Spleen (tissue), 11 donors: Measurements from ENCODE around the gene VTCN1. TPM values are rescaled to one million over a fixed set of nuclear protein-coding genes. Genes with fewer than 3 reads are reported as not detected.

Source experiments
- DNase-seq: peaks from one replicate; pipeline ENCODE4 v3.0.0-alpha.2; 2020
- H3K27ac ChIP-seq, 8 donors: fragments of 200-600 bp; sonication (generic) in 7 of 8; 1 replicate in 4 of 8; 2 replicates in 4 of 8; pipeline versions ENCODE4 v1.5.0 to v1.8.0; 2016 to 2021; ENCODE audit warnings: inconsistent platforms in 4 of 8, mild to moderate bottlenecking in 4 of 8, moderate library complexity in 1 of 8
- H3K27me3 ChIP-seq, 7 donors: fragments of 200-600 bp; sonication (generic) in 6 of 7; replicated peaks in 1 of 7; 1 replicate in 4 of 7; 2 replicates in 3 of 7; pipeline versions ENCODE4 v1.5.0 to v1.8.0; 2016 to 2021; ENCODE audit warnings: inconsistent platforms in 3 of 7, mild to moderate bottlenecking in 1 of 7
- H3K36me3 ChIP-seq, 6 donors: fragments of 200-600 bp; sonication (generic) in 5 of 6; 1 replicate in 4 of 6; 2 replicates in 2 of 6; pipeline versions ENCODE4 v1.5.0 to v1.8.0; 2016 to 2021; ENCODE audit warnings: inconsistent platforms in 2 of 6
- H3K4me1 ChIP-seq, 6 donors: fragments of 200-600 bp; sonication (generic) in 5 of 6; 1 replicate in 3 of 6; 2 replicates in 3 of 6; pipeline versions ENCODE4 v1.5.0 to v1.8.0; 2016 to 2021; ENCODE audit warnings: inconsistent platforms in 3 of 6
- H3K4me3 ChIP-seq, 8 donors: fragments of 200-600 bp; sonication (generic) in 7 of 8; 1 replicate in 4 of 8; 2 replicates in 4 of 8; pipeline versions ENCODE4 v1.5.0 to v1.8.0; 2016 to 2021; ENCODE audit warnings: inconsistent platforms in 4 of 8, mild to moderate bottlenecking in 4 of 8, moderate library complexity in 2 of 8
- H3K9me3 ChIP-seq, 8 donors: fragments of 200-600 bp; sonication (generic) in 7 of 8; 1 replicate in 4 of 8; 2 replicates in 4 of 8; pipeline versions ENCODE4 v1.5.0 to v1.8.0; 2016 to 2021; ENCODE audit warnings: inconsistent platforms in 4 of 8
- POLR2A ChIP-seq, 3 donors: fragments of 450-650 bp; IDR thresholded peaks; one replicate each; pipeline ENCODE4 v1.5.1; 2017; ENCODE audit warnings: antibody characterized with exemption in 3 of 3, mild to moderate bottlenecking in 1 of 3
- POLR2AphosphoS5 ChIP-seq, 3 donors: sonication (generic); formaldehyde crosslinking; IDR thresholded peaks; one replicate each; pipeline ENCODE4 v1.5.1; 2017; ENCODE audit warnings: antibody characterized with exemption in 3 of 3
- WGBS, 5 donors: extraction: QIAGEN DNeasy Blood & Tissue Kit in 3 of 5; methylation state at CpG; one replicate each; pipeline versions ENCODE4 v1.1.5 to v1.1.7; 2013 to 2018; 5-methylcytosine and 5-hydroxymethylcytosine counted together
- intact Hi-C: fragments of 100-400 bp; cut with DNase I; formaldehyde crosslinking; loops from one replicate; pipeline ENCODE4 v1.15.0; 2023; ENCODE audit warnings: low total_unique reads
- polyA plus RNA-seq, 3 donors: library from polyadenylated mRNA; stranded (reverse); fragments of 200-250 nt; gene quantifications; one replicate each; pipeline ENCODE4 v1.2.1, GENCODE V29; 2013
- total RNA-seq, 7 donors: library from RNA; depleted of rRNA in 3 of 7; stranded (reverse); fragments of >200 nt in 3 of 7; fragmentation: NEBNext Ultra II Directional in 4 of 7; extraction: Animal tissue kit (Norgen Biotek cat#: 25700) in 4 of 7; gene quantifications; one replicate each; pipeline versions ENCODE4 v1.1.0 to v1.2.1, GENCODE V29; 2016 to 2021
- TF ChIP-seq, protein P1 (sequence below), 11 experiments: fragments of 200-600 bp in 7 of 11; fragments of 450-650 bp in 4 of 11; sonication (generic) in 4 of 11; IDR thresholded peaks in 8 of 11; conservative IDR thresholded peaks in 3 of 11; 1 replicate in 7 of 11; 2 replicates in 4 of 11; pipeline versions ENCODE4 v1.4.0 to v1.8.0; 2016 to 2021; ENCODE audit warnings: antibody characterized with exemption in 11 of 11, inconsistent platforms in 4 of 11, mild to moderate bottlenecking in 1 of 11
- donor health status: healthy with polysubstance abuse.
- donor health status: DM: no; HTN: no; CAD: no; lungs with moderate emphysema.
- donor health status: DM: no; HTN: no; CAD: no.
- donor health status: Bipolar disorder and iron deficiency.
- donor health status: healthy.
- donor health status: DM: no; HTN: no; CAD: no.
- donor health status: DM: yes; HTN: yes; CAD: no.

VTCN1 gene
- total and polyA plus RNA-seq, 10 donors = not detected

DNA sequence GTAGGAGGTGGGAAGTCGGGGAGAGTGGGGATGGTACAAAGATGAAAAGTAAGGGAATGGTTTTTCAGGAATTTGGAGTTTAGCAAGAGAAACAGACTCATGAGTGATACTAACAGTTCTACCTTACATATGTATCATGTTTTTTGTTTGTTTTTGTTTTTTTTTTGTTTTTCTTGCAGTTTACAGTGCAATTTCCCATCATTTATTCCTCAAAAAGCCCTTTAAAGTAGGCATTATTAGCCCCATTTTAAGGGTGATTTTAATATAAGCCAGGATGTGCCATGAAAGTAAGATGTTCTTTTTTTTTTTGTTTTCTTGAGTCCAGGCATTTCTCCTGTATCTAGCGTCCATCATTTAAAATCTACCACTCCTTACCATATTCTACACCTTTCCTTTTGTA lies 75.4 kb downstream of the VTCN1 start:
- no peak for DNase-seq
- Histone ChIP-seq H3K27me3 (no peaks in the 10 kb centered on the region), H3K9me3 (no peaks in the 10 kb centered on the region), H3K4me3 (no peak overlapping the region), H3K4me1 (no peaks in the 10 kb centered on the region), H3K36me3 (no peaks in the 10 kb centered on the region), H3K27ac (no peak overlapping the region)
- intact Hi-C loops = no loop called here
- no peak for TF ChIP-seq POLR2A (IDR thresholded peaks at IDR 0.05)
- no peak for TF ChIP-seq POLR2AphosphoS5 (IDR thresholded peaks at IDR 0.05)
- TF ChIP-seq, protein P1, sequence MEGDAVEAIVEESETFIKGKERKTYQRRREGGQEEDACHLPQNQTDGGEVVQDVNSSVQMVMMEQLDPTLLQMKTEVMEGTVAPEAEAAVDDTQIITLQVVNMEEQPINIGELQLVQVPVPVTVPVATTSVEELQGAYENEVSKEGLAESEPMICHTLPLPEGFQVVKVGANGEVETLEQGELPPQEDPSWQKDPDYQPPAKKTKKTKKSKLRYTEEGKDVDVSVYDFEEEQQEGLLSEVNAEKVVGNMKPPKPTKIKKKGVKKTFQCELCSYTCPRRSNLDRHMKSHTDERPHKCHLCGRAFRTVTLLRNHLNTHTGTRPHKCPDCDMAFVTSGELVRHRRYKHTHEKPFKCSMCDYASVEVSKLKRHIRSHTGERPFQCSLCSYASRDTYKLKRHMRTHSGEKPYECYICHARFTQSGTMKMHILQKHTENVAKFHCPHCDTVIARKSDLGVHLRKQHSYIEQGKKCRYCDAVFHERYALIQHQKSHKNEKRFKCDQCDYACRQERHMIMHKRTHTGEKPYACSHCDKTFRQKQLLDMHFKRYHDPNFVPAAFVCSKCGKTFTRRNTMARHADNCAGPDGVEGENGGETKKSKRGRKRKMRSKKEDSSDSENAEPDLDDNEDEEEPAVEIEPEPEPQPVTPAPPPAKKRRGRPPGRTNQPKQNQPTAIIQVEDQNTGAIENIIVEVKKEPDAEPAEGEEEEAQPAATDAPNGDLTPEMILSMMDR (IDR thresholded peaks at IDR 0.05 in 8 of 11, conservative IDR thresholded peaks at IDR 0.05 in 3 of 11) = no peak
- WGBS, 5 donors = 64 to 89% (median 88%) methylated on average over 2 of the region's 2 CpGs

- H3K4me3 ChIP-seq = no peak overlapping the region
- 87 to 96% (median 90%) methylated on average over 4 of the region's 4 CpGs for WGBS, 5 donors
- no peaks in the 10 kb centered on the region for H3K4me1 ChIP-seq
- H3K27me3 ChIP-seq = peaks cover 0 to 9% (median 0%) of the 10 kb centered on the region in 7 donors
- intact Hi-C loops = loop anchor here (2.0 kb wide), 1 partner anchor 68 kb away; no protein-coding TSS in a partner anchor
- H3K9me3 ChIP-seq = no peaks in the 10 kb centered on the region
- no peak for TF ChIP-seq POLR2A (IDR thresholded peaks at IDR 0.05)
- TF ChIP-seq POLR2AphosphoS5 (IDR thresholded peaks at IDR 0.05) = no peak
- TF ChIP-seq, protein P1 (IDR thresholded peaks at IDR 0.05 in 8 of 11, conservative IDR thresholded peaks at IDR 0.05 in 3 of 11) = no peak
- H3K36me3 ChIP-seq = no peaks in the 10 kb centered on the region
- DNase-seq = no peak
- no peak overlapping the region for H3K27ac ChIP-seq
These were observed 80.2 kb downstream of the VTCN1 start for GRCh38 chr1:117130526-117130925.

DNA sequence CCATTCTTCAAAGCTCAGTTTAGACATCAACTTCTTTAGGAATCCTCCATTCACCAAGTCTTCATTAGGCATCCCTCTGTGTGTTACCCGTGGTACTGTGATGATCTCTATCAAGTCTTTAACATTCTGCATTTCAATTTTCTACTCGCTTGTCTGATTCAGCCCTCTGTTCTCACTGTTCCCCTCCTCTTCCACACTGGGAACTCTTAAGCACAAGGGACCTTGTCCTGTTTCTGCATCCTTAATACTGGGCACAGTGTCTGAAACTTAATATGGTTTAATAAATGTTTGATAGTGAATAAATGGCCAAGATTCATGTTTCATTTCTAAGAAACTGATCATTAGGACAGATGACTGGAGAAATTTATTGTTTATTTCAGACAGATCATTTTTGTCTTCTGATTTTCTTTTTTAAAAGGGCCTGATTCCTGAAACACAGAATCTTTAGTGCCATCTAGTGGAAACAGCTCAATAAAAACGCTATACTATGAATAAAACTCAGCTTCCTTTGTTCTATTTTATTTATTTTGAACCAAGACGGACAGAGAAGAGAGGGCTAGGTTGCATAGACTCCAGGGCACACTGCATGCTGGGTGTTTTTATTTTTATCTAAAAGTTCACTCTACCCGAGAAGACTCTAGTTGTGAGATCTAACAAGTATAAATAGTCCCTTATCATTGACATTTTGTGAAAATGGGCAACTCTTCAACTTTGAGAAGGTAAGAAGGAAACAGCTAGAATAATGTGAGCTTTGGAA lies 82.2 kb downstream of the VTCN1 start:
- no peak for DNase-seq
- Histone ChIP-seq H3K4me3 (no peak overlapping the region), H3K4me1 (no peaks in the 10 kb centered on the region), H3K27me3 (peaks cover 0 to 9% (median 0%) of the 10 kb centered on the region in 7 donors), H3K27ac (no peak overlapping the region), H3K36me3 (no peaks in the 10 kb centered on the region), H3K9me3 (no peaks in the 10 kb centered on the region)
- WGBS, 5 donors = 26 to 37% (median 29%) methylated on average over 5 of the region's 5 CpGs
- intact Hi-C loops = no loop called here
- TF ChIP-seq, protein P1 (IDR thresholded peaks at IDR 0.05 in 8 of 11, conservative IDR thresholded peaks at IDR 0.05 in 3 of 11) = peak in 7 of 11 experiments; percentile 27 to 49 (median 44)
- no peak for TF ChIP-seq POLR2AphosphoS5 (IDR thresholded peaks at IDR 0.05)

DNA sequence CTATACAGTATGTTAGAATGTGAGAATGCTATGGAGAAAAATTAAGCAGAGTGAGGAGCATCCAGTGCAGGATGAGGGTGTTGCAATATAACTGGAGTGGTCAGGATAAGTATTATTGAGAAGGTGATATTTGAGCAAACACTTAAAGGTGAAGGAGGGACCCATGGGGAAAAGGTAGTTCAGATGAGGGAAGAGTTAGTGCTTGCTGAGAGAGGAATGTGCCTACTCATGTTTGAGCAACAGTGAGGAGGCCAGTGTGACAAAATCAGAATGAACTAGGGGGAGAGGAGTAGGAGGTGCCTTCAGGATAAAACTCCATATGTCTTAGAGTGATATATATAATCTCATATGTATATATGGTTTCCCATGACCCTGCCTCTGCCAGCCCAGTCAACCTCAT lies 82.9 kb downstream of the VTCN1 start:
- Histone ChIP-seq H3K27me3 (peaks cover 0 to 11% (median 0%) of the 10 kb centered on the region in 7 donors), H3K36me3 (no peaks in the 10 kb centered on the region), H3K9me3 (no peaks in the 10 kb centered on the region), H3K4me1 (peaks cover 0 to 2% (median 0%) of the 10 kb centered on the region in 6 donors), H3K4me3 (no peak overlapping the region), H3K27ac (no peak overlapping the region)
- no peak for DNase-seq
- intact Hi-C loops = no loop called here
- TF ChIP-seq POLR2AphosphoS5 (IDR thresholded peaks at IDR 0.05) = no peak
- TF ChIP-seq, protein P1 (IDR thresholded peaks at IDR 0.05 in 8 of 11, conservative IDR thresholded peaks at IDR 0.05 in 3 of 11) = no peak
- no peak for TF ChIP-seq POLR2A (IDR thresholded peaks at IDR 0.05)
